HG03575 (cell line): ENCODE data around the gene ZNF385A.

Experiments
- ATAC-seq: cut with Tn5 transposase; IDR thresholded peaks from one replicate; pipeline ENCODE4 v1.9.1; 2021; ENCODE audit not compliant: unreplicated experiment, insufficient number of reproducible peaks, low FRiP score; ENCODE audit errors: extremely low read depth

Gene ZNF385A

GRCh38 chr12:54378796-54379397, 5.6 kb downstream of the ZNF385A start:
- ATAC-seq: no peak

GRCh38 chr12:54377797-54378515, 6.6 kb downstream of the ZNF385A start:
- no peak for ATAC-seq

DNA sequence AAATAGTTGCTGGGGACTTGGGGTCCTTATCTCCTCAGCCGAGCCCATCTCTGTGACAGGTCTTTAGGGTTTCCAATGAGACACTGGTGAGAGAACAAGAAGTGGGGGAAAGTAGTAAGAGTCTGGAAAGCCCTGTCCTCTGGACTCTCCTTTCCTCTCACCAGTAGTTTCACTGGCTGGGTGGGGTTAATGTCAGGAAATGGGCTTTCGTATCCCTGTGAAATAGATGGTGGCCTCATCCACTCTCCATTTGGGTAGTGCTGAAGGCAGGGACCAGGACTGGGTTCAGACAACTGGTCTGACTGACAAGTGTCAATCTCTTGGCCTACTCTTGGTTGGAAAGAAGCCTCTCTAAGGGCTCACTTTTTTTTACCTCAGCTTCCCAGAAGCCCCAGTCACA, 7.5 kb downstream of the ZNF385A start:
- ATAC-seq: no peak

DNA sequence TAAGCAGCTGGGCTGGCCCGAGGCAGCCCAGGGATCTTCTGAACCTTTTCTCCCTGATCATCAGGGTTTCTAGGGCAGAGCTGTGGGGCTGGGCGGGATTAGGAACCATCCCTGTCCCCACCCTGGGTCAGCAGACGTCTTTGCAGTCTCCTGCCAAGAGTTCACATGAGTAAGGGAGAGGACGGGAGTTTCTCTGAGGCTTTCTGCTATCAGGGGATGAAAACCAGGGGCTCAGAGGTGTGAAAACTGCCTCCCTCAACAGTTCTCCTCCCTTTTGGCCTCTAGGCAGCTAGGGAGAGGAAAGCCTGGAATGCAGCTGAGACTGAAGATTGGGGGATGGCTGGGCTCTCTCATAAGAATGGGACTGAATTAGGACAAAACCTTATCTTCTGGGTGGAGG, 7.9 kb downstream of the ZNF385A start:
- no peak for ATAC-seq

DNA sequence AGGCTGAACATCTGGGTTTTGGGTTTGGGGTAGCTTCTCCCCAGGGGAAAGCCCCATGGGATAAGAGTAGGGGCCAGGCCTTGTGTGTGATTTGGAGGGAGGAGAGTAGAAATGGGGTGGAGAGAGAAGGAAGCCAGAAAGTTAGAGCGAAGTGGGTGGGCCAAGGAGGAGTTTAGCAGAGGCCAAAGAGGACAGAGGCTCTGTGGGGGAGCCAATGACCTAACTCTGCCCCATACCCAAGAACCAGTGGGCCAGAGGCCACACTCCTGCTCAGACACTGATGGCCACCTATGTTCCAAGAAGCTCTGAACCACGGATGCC, 9.3 kb downstream of the ZNF385A start:
- ATAC-seq: no peak

GRCh38 chr12:54374562-54375258, 9.8 kb downstream of the ZNF385A start:
- no peak for ATAC-seq

DNA sequence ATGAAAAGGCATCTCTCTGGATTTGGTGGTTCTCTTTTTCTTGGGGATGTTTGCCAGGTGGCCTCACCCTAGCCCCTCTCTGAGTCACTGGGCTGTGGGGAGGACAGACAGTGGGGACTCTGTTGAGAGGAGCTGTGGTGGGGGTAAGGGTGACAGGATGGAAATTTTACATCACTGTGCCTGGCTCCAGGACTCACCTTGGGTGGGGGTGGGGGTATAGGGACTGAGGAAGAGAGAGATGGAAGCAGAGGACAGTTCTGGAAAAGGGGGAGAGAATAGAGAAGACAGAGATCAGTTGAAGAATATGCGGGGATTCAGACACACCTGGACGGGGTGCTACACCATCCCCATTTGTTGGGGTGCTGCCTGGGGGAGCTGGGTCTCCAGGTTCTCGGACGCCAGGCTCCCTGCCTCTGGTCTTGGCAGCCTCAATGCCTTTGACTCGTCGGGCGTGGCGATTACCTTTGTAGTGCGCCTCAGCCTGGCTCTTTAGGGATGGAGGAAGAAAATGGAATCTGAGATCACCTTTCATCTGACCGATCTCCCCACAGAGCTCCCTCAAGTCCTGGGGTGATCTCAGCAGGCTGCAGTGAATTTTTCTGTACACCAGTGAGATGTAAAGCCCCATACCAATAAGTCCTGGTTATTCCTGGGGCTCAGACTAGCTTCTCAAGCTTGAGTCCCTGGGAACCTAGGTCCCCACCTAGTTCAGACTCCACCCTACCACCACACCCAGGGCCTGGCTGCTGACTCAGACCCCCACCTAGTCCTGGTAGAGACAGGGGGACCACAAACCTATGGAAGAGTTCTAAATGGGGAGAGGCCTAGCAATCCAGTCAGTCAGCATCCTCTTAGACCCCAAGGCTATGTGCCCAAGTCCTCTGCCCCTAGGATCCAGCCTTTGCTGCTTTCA, 10.6 kb downstream of the ZNF385A start:
- ATAC-seq: no peak

DNA sequence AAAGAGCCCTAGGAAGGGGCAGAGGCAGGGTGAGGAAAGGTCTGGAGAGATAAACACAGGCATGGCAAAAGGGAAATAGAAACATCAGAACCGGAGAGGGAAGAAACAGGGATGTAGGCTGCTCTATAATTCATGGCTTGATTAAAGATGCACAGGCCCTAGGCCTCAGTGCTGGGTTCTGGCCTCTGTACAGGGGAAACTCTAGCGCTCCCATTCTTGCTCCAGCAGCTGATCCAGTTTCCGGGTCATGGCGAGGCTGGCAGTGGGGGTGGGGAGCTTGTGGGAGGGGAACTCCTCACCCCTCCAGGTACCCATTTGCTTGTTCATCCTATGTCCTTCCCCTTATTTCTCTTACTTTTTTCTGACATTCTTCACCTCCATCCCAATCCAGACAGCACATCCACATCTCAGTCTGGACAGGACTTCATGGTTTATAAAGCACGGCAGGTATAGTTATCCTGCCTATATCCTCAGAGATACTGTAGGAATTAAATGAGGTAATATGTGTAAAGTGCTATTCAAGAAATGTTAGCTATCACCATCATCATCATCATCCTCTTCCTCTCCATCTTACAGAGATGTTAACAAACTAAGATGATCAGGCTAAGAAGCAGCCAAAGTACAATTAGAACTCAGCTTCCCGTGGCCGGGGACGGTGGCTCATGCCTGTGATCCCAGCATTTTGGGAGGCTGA, 12.3 kb downstream of the ZNF385A start:
- no peak for ATAC-seq

- no peak for ATAC-seq
These were observed 13.0 kb downstream of the ZNF385A start for GRCh38 chr12:54371328-54372112.

GRCh38 chr12:54370171-54370730, 14.3 kb downstream of the ZNF385A start:
- no peak for ATAC-seq

GRCh38 chr12:54369597-54370131, 14.9 kb downstream of the ZNF385A start:
- no peak for ATAC-seq

- no peak for ATAC-seq
These were observed 15.6 kb downstream of the ZNF385A start for GRCh38 chr12:54368709-54369596.

DNA sequence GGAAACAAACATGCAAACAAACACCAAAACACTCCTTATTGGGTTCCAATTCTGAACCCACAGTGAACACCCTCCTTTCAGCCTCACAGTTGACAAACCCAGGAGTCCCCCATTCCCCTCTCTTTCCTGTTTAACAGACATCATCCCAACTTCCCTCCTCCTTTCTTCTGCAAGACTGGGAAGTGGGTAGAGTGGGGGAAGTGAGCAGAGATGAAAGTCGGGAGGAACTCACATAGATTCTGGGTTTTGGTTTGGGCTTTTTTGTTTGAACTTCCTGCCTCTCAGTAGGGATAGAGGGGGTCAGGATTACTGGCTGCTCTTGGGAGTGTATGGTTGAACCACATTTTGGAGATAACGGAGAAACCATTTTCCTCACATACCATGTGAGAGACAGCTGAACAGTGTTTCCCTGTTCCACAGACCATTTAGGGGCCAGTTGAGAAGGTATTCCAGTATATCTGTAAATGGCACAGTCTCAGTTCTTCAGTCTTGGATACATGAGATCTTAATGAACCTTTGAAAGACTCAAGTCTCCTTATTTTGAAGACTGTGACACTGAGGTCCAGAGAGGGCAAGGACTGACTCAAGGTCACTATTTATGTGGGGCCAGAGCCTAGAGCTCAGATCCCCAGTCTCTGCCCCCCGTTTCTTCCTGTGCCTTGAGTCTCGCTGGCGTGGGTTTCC, 16.4 kb downstream of the ZNF385A start:
- ATAC-seq: no peak

GRCh38 chr12:54364413-54364812, 20.1 kb downstream of the ZNF385A start, which contains the start of gene GPR84:
GPR84 (minus strand) TSS chr12:54364486; CDS start chr12:54363851, 635 bp downstream.
- ATAC-seq: no peak

- no peak for ATAC-seq
These were observed 20.9 kb downstream of the ZNF385A start for GRCh38 chr12:54363618-54364017.

DNA sequence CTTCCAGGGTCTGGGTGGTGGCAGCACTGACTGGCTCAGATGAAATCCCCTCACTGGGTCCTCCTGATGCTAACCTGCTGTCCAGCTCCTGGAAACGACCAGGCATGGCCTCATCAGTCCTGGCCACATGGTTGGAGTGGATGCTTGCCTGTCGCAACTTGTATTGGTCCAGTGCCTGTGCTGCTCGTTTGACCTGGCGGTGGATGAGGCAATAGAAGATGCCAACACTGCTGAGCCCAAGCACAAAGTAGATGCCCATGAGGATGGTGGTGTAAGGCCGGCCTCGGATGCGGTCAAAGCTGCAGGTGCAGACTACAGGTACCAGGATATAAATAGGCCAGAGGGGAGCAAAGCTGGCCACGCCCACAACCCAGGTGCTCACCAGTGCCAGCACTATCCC, 21.5 kb downstream of the ZNF385A start:
- no peak for ATAC-seq
